HUES48 (cell line): ENCODE measurements around the gene ZNRF4.

Experiments
- H3K27ac ChIP-seq: one replicate; pipeline ENCODE4 v1.7.0; 2013; ENCODE audit warnings: low read depth, low read length, inconsistent platforms
- H3K27me3 ChIP-seq: 2 replicates; pipeline ENCODE4 v1.6.1; 2013; ENCODE audit warnings: mild to moderate bottlenecking, low read length; ENCODE audit not compliant: control insufficient read depth, insufficient read depth
- H3K36me3 ChIP-seq: 2 replicates; pipeline ENCODE4 v1.6.1; 2013; ENCODE audit warnings: low read length; ENCODE audit not compliant: control insufficient read depth, insufficient read depth
- H3K4me1 ChIP-seq: 2 replicates; pipeline ENCODE4 v1.6.1; 2013; ENCODE audit warnings: mild to moderate bottlenecking, low read length; ENCODE audit not compliant: control insufficient read depth, insufficient read depth
- H3K4me3 ChIP-seq: 2 replicates; pipeline ENCODE4 v1.5.1; 2013; ENCODE audit warnings: mild to moderate bottlenecking, low read depth, low read length
- H3K9ac ChIP-seq: 2 replicates; pipeline ENCODE4 v1.6.1; 2013; ENCODE audit warnings: mild to moderate bottlenecking, low read depth, low read length, moderate library complexity
- H3K9me3 ChIP-seq: 2 replicates; pipeline ENCODE4 v1.6.1; 2013; ENCODE audit warnings: low read length; ENCODE audit not compliant: control insufficient read depth, insufficient read depth

ZNRF4 gene

GRCh38 chr19:5456130-5456840, 1.1 kb downstream of the ZNRF4 start:
- H3K36me3 ChIP-seq: no peaks in the 10 kb centered on the region
- no peak overlapping the region for H3K27ac ChIP-seq
- H3K4me1 ChIP-seq: no peaks in the 10 kb centered on the region
- H3K9ac ChIP-seq: no peak overlapping the region
- no peaks in the 10 kb centered on the region for H3K9me3 ChIP-seq
- no peak overlapping the region for H3K4me3 ChIP-seq
- no peaks in the 10 kb centered on the region for H3K27me3 ChIP-seq

GRCh38 chr19:5456841-5457200, 1.6 kb downstream of the ZNRF4 start:
- no peak overlapping the region for H3K4me3 ChIP-seq
- H3K27me3 ChIP-seq: no peaks in the 10 kb centered on the region
- no peaks in the 10 kb centered on the region for H3K36me3 ChIP-seq
- no peaks in the 10 kb centered on the region for H3K4me1 ChIP-seq
- no peak overlapping the region for H3K27ac ChIP-seq
- H3K9ac ChIP-seq: no peak overlapping the region
- H3K9me3 ChIP-seq: no peaks in the 10 kb centered on the region

- Histone ChIP-seq H3K4me1 (no peaks in the 10 kb centered on the region), H3K9ac (no peak overlapping the region), H3K9me3 (no peaks in the 10 kb centered on the region), H3K27me3 (no peaks in the 10 kb centered on the region), H3K36me3 (no peaks in the 10 kb centered on the region), H3K27ac (no peak overlapping the region), H3K4me3 (no peak overlapping the region)
Measured at GRCh38 chr19:5457709-5458108, 2.5 kb downstream of the ZNRF4 start.

- Histone ChIP-seq H3K27ac (no peak overlapping the region), H3K36me3 (no peaks in the 10 kb centered on the region), H3K27me3 (no peaks in the 10 kb centered on the region), H3K4me3 (no peak overlapping the region), H3K9ac (no peak overlapping the region), H3K9me3 (no peaks in the 10 kb centered on the region), H3K4me1 (no peaks in the 10 kb centered on the region)
Measured at GRCh38 chr19:5458420-5458819, 3.2 kb downstream of the ZNRF4 start.

- no peak overlapping the region for H3K4me3 ChIP-seq
- no peaks in the 10 kb centered on the region for H3K9me3 ChIP-seq
- H3K27me3 ChIP-seq: no peaks in the 10 kb centered on the region
- H3K4me1 ChIP-seq: no peaks in the 10 kb centered on the region
- no peak overlapping the region for H3K27ac ChIP-seq
- H3K9ac ChIP-seq: no peak overlapping the region
- no peaks in the 10 kb centered on the region for H3K36me3 ChIP-seq
Measured at GRCh38 chr19:5459360-5459759, 4.1 kb downstream of the ZNRF4 start.

- no peak overlapping the region for H3K9ac ChIP-seq
- no peaks in the 10 kb centered on the region for H3K27me3 ChIP-seq
Measured at GRCh38 chr19:5460748-5461147, 5.5 kb downstream of the ZNRF4 start.

GRCh38 chr19:5463959-5464358, 8.7 kb downstream of the ZNRF4 start:
- Histone ChIP-seq H3K36me3 (no peaks in the 10 kb centered on the region), H3K27me3 (no peaks in the 10 kb centered on the region), H3K4me3 (no peak overlapping the region), H3K27ac (no peak overlapping the region), H3K4me1 (no peaks in the 10 kb centered on the region), H3K9ac (no peak overlapping the region), H3K9me3 (no peaks in the 10 kb centered on the region)

More at GRCh38 chr19:5460748-5461147, 5.5 kb downstream of the ZNRF4 start:
- no peak overlapping the region for H3K4me3 ChIP-seq
- H3K9me3 ChIP-seq: no peaks in the 10 kb centered on the region
- H3K4me1 ChIP-seq: no peaks in the 10 kb centered on the region
- no peaks in the 10 kb centered on the region for H3K36me3 ChIP-seq
- H3K27ac ChIP-seq: no peak overlapping the region

GRCh38 chr19:5466072-5466471, 10.9 kb downstream of the ZNRF4 start:
- Histone ChIP-seq H3K27me3 (no peaks in the 10 kb centered on the region), H3K4me3 (no peak overlapping the region), H3K36me3 (no peaks in the 10 kb centered on the region), H3K27ac (no peak overlapping the region), H3K9me3 (no peaks in the 10 kb centered on the region), H3K4me1 (no peaks in the 10 kb centered on the region), H3K9ac (no peak overlapping the region)

GRCh38 chr19:5466814-5467291, 11.6 kb downstream of the ZNRF4 start:
- Histone ChIP-seq H3K27ac (no peak overlapping the region), H3K4me3 (no peak overlapping the region), H3K9ac (no peak overlapping the region), H3K27me3 (no peaks in the 10 kb centered on the region), H3K9me3 (no peaks in the 10 kb centered on the region), H3K4me1 (no peaks in the 10 kb centered on the region), H3K36me3 (no peaks in the 10 kb centered on the region)

GRCh38 chr19:5470264-5470671, 15.1 kb downstream of the ZNRF4 start:
- H3K27me3 ChIP-seq: no peaks in the 10 kb centered on the region
- no peak overlapping the region for H3K9ac ChIP-seq
- no peaks in the 10 kb centered on the region for H3K36me3 ChIP-seq
- H3K9me3 ChIP-seq: no peaks in the 10 kb centered on the region
- H3K27ac ChIP-seq: no peak overlapping the region
- H3K4me1 ChIP-seq: no peaks in the 10 kb centered on the region
- H3K4me3 ChIP-seq: no peak overlapping the region

GRCh38 chr19:5472286-5472685, 17.1 kb downstream of the ZNRF4 start:
- Histone ChIP-seq H3K27ac (no peak overlapping the region), H3K36me3 (no peaks in the 10 kb centered on the region), H3K4me3 (no peak overlapping the region), H3K4me1 (no peaks in the 10 kb centered on the region), H3K9me3 (no peaks in the 10 kb centered on the region), H3K9ac (no peak overlapping the region), H3K27me3 (no peaks in the 10 kb centered on the region)
